Endometrial microvascular endothelial cells (primary cell): ENCODE measurements around the gene GH2. TPM values are rescaled to one million over a fixed set of nuclear protein-coding genes. Genes with fewer than 3 reads are reported as not detected.

Experiments
- in situ Hi-C: cut with HindIII; loops from 2 replicates; pipeline ENCODE4 v1.10.0; 2017; ENCODE audit warnings: low sequenced_read_pairs, low pct_unique_long_range_greater_than_20kb; ENCODE audit errors: inconsistent ontology term
- total RNA-seq: library from RNA; depleted of rRNA; stranded (reverse); fragments of >200 nt; gene quantifications from one replicate; pipeline ENCODE4 v1.2.3, GENCODE V29; 2015; ENCODE audit errors: inconsistent ontology term

GH2 gene
- total RNA-seq, 1 donor from 2014 or later = not detected

DNA sequence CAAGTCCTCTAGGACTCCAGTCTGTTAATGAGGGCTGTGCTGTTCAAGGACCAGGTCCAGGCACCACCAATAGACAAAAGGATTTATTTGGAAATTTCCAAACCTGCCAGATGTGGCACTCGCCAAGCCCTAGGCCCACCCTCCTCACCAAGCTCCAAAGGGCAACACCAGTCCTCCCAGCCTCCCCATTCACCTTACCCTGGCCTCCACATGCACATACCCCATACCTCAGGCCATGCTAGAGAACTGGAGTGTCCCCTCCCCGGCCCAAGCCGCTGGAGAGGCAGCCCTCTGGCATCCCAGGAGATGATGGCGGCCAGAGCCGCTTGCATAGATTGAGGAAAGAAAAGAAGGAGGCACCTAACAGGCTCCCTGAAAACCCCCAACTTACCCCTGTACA is 49.7 kb downstream of the GH2 start:
- in situ Hi-C loops = no loop called here

DNA sequence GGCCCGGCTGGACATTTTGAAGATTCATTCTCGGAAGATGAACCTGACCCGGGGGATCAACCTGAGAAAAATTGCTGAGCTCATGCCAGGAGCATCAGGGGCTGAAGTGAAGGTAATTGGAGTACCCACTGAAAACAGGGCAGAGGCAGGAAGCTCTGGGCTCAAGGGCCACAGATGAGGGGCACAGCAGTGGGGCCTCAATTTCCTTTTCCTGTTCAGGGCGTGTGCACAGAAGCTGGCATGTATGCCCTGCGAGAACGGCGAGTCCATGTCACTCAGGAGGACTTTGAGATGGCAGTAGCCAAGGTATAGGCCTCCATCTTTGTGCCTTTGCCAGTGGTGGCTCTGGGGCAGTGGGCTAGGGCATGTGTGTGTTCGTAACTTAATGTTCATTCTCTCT is 50.2 kb downstream of the GH2 start:
- in situ Hi-C loops = no loop called here

DNA sequence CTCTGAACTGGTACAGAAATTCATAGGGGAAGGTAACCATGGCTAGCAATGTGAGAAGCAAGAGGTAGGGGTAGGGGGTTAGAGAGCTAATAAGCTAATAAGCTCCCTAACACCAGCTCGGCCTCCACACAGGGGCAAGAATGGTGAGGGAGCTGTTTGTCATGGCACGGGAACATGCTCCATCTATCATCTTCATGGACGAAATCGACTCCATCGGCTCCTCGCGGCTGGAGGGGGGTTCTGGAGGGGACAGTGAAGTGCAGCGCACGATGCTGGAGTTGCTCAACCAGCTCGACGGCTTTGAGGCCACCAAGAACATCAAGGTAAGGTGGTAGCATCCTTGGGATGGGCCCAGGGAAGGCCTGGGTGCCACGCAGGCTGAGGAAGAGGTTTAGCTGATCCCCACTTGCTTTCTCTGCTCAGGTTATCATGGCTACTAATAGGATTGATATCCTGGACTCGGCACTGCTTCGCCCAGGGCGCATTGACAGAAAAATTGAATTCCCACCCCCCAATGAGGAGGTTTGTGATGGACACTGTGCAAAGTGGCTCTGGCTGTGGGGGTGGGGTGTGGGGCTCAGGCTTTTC is 50.7 kb downstream of the GH2 start:
- in situ Hi-C loops = no loop called here

DNA sequence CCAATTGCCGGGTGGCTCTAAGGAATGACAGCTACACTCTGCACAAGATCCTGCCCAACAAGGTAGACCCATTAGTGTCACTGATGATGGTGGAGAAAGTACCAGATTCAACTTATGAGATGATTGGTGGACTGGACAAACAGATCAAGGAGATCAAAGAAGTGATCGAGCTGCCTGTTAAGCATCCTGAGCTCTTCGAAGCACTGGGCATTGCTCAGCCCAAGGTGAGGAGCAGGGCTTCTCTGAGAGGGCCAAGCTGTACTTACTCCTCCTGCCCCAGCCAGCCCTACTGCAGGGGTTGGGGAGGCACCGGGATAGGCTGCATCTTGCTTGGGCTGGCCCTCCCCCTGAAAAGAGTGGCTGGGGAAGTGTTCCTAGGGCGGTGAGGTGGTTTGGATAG is 51.5 kb downstream of the GH2 start:
- in situ Hi-C loops = no loop called here

Other genes with a start within 250 kb of the GH2 start
- gene LIMD2, start 181.8 kb downstream of the GH2 start, total RNA-seq = 14.8 TPM
- 39.5 TPM for gene STRADA, start 140.1 kb downstream of the GH2 start, total RNA-seq
- 48.7 TPM for gene CCDC47, start 108.3 kb downstream of the GH2 start, total RNA-seq
- 42.6 TPM for gene DDX42, start 107.8 kb downstream of the GH2 start, total RNA-seq
- 89.9 TPM for gene PSMC5, start 54.5 kb downstream of the GH2 start, total RNA-seq
- 55.8 TPM for gene FTSJ3, start 54.3 kb downstream of the GH2 start, total RNA-seq
- gene SMARCD2, start 39.3 kb downstream of the GH2 start, total RNA-seq = 81.4 TPM
- gene CSH2, start 8.3 kb downstream of the GH2 start, total RNA-seq = not detected
- gene CSH1, start 14.6 kb upstream of the GH2 start, total RNA-seq = not detected
- not detected for gene CSHL1, start 29.3 kb upstream of the GH2 start, total RNA-seq
- not detected for gene GH1, start 36.9 kb upstream of the GH2 start, total RNA-seq
- gene CD79B, start 50.4 kb upstream of the GH2 start, total RNA-seq = 0.93 TPM
- not detected for gene SCN4A, start 91.0 kb upstream of the GH2 start, total RNA-seq
- not detected for gene PRR29, start 116.4 kb upstream of the GH2 start, total RNA-seq
- 1,904 TPM for gene ICAM2, start 138.7 kb upstream of the GH2 start, total RNA-seq
- 23.1 TPM for gene ERN1, start 248.2 kb upstream of the GH2 start, total RNA-seq